ENCODE results near the gene FN1.

GRCh38 chr2:215431778-215432758 is 3.8 kb downstream of the FN1 start:
- no peak for TF ChIP-seq CTCF (IDR thresholded peaks at IDR 0.05)
- TF ChIP-seq EZH2 (IDR thresholded peaks at IDR 0.05): no peak
